GM21360 (cell line): Measurements from ENCODE around the gene PTPRB.

Experiments
- ATAC-seq: cut with Tn5 transposase; IDR thresholded peaks from one replicate; pipeline ENCODE4 v1.9.1; 2021; ENCODE audit warnings: mild to moderate bottlenecking, moderate library complexity; ENCODE audit not compliant: unreplicated experiment

PTPRB gene

DNA sequence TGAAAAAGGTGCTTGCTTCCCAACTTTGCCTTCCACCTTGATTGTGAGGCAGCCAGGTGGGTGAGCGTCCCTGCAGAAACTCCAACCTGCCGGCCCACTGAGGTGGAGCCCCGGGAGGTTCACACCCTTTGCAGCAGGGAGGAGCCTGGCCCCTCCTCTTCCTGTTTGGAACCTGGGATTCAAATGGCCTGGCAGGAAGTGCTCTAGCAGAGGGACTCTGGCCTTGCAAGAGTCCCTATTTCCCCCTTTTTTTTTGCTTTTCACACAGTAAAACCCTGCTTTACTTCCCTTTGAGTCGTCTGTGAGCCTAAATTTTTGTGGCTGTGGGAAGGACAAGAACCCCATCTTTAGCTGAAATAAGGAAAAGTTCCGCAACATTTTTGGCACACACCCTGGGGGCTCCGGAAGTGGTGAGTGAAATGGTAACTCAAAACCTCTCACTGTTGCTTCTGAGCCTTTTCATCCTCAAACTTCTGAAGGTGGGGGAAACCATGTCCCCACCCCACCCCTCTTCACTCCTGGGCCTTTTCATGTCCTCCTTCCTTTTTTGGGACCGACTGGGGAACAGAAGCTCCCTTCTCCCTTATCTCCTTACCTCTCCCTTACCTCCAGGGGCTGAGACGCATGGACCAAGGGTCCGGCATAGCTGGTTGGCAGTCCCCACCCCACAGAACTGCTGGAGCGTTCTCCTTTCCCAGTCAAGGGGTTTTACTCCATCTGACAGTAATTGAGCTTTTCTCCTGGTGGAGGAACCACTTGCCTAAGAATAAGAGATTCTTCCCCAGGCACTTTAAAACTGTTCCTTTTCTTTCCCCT lies 169.1 kb downstream of the PTPRB start:
- no peak for ATAC-seq

DNA sequence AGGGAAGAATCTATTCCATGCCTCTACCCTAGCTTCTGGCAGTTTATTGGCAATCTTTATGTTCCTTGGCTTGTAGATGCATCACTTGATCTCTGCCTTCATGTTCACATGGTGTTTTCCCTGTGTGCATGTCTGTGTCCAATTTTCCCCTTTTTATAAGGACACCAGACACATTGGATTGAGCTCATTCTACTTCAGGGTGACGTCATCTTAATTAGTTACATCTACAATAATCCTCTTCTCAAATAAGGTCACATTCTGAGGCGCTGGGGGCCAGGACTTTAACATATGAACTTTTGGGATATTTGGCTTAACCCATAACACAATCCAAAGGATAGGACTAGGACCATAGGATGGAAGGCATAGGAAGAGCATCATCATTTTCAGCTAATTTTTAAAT lies 169.8 kb downstream of the PTPRB start:
- ATAC-seq: no peak

DNA sequence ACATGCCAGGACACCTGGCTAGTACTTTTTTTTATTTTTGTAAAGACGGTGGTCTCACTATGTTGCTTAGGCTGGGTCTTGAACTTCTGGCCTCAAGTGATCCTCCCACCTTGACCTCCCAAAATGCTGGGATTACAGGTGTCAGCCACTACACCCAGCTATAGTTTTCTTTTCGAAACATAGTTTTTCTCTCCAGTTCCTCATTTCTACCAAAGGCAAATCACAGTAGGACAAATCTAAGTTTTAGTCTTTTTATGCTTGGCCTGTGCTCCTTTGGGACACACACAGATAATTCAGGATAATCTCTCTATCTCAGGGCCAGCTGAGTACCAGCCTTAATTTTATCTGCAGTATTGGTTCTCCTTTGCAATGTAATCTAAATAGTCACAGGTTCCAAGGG lies 170.5 kb downstream of the PTPRB start:
- ATAC-seq: no peak
